GM12878 (cell line): ENCODE data around the gene LRRC15. TPM values are rescaled to one million over a fixed set of nuclear protein-coding genes. Genes with fewer than 3 reads are reported as not detected.

Source experiments
- ATAC-seq: fragments of 200-7000 bp; cut with Tn5 transposase; 3 replicates; pipeline ENCODE4 v1.9.1; 2020; ENCODE audit warnings: mild to moderate bottlenecking, moderate library complexity
- BruUV-seq: library from RNA; stranded (reverse); fragments of 400-500 nt; replicated peaks from 2 replicates; lab custom pipeline; 2021; lab: Mats Ljungman, UMichigan
- CTCF ChIA-PET: fragments of 300-600 bp; sonication (Branson Sonifier 250); formaldehyde crosslinking; extraction: SDS; loops from one replicate; lab custom pipeline; 2021; ENCODE audit warnings: inconsistent platforms; lab: Yijun Ruan, JAX
- POLR2A ChIA-PET: fragments of 350-600 bp; formaldehyde crosslinking; extraction: SDS; loops from one replicate; lab custom pipeline; 2021; ENCODE audit warnings: inconsistent platforms; lab: Charles Lee
- RAD21 ChIA-PET: fragments of 300-600 bp; sonication (Branson Sonifier 250); formaldehyde crosslinking; loops from one replicate; lab custom pipeline; 2023; ENCODE audit warnings: antibody characterized with exemption; ENCODE audit not compliant: unreplicated experiment; lab: Charles Lee
- SMC1A ChIA-PET: fragments of 300-600 bp; sonication (Branson Sonifier 250); formaldehyde crosslinking; loops from one replicate; lab custom pipeline; 2023; ENCODE audit not compliant: unreplicated experiment, uncharacterized antibody; lab: Charles Lee
- DNase-seq: peaks from one replicate; pipeline ENCODE4 v3.0.0-alpha.2; 2011; ENCODE audit warnings: low read depth, low spot score
- FAIRE-seq: peaks from 3 replicates; lab custom pipeline; 2011; peaks lifted over from hg19 to GRCh38; lab: Jason Lieb, UNC
- H2AFZ ChIP-seq: 2 replicates; pipeline ENCODE4 v1.6.0; 2011; ENCODE audit warnings: low read depth, low read length, control low read depth; ENCODE audit not compliant: control insufficient read depth
- H3K27ac ChIP-seq: 2 replicates; pipeline ENCODE4 v1.5.1; 2011; ENCODE audit warnings: control low read depth; ENCODE audit not compliant: control insufficient read depth, insufficient read depth
- H3K27me3 ChIP-seq, 2 experiments: replicated peaks in 1 of 2; 2 replicates each; pipeline versions ENCODE4 v1.6.0 to v1.6.1; 2011; ENCODE audit warnings: low read length in 1 of 2; ENCODE audit not compliant: control insufficient read depth in 2 of 2, insufficient read depth in 2 of 2
- H3K36me3 ChIP-seq, 2 experiments: 2 replicates each; pipeline ENCODE4 v1.5.1; 2011; ENCODE audit warnings: low read length in 1 of 2; ENCODE audit not compliant: control insufficient read depth in 2 of 2, insufficient read depth in 2 of 2
- H3K4me1 ChIP-seq: 2 replicates; pipeline ENCODE4 v1.6.1; 2011; ENCODE audit warnings: mild to moderate bottlenecking, low read length, moderate library complexity, mixed read lengths; ENCODE audit not compliant: control insufficient read depth, insufficient read depth
- H3K4me2 ChIP-seq: 2 replicates; pipeline ENCODE4 v1.6.0; 2011; ENCODE audit warnings: control low read depth; ENCODE audit not compliant: control insufficient read depth, insufficient read depth
- H3K4me3 ChIP-seq: fragments of 200-600 bp; sonication (generic); 2 replicates; pipeline ENCODE4 v1.5.1; 2016
- H3K79me2 ChIP-seq: 2 replicates; pipeline ENCODE4 v1.6.0; 2011; ENCODE audit warnings: low read length; ENCODE audit not compliant: control insufficient read depth, insufficient read depth
- H3K9ac ChIP-seq: 2 replicates; pipeline ENCODE4 v1.8.0; 2011; ENCODE audit warnings: low read length, control low read depth, mixed read lengths; ENCODE audit not compliant: control insufficient read depth, insufficient read depth
- H3K9me3 ChIP-seq: replicated peaks from 3 replicates; pipeline ENCODE4 v1.5.1; 2011; ENCODE audit warnings: mild to moderate bottlenecking, low read length; ENCODE audit not compliant: control insufficient read depth, insufficient read depth
- H4K20me1 ChIP-seq: 2 replicates; pipeline ENCODE4 v1.6.0; 2011; ENCODE audit not compliant: control insufficient read depth, insufficient read depth
- CHD4 ChIP-seq: fragments of 200-600 bp; sonication (generic); IDR thresholded peaks from 2 replicates; pipeline ENCODE4 v1.6.1; 2016; ENCODE audit warnings: mild to moderate bottlenecking
- HDAC6 ChIP-seq: fragments of 200-600 bp; sonication (generic); IDR thresholded peaks from one replicate; pipeline ENCODE4 v1.8.0; 2017; ENCODE audit warnings: antibody characterized with exemption; ENCODE audit not compliant: unreplicated experiment
- HDGF ChIP-seq: fragments of 450-650 bp; IDR thresholded peaks from 2 replicates; pipeline ENCODE4 v1.6.1; 2016; ENCODE audit warnings: antibody characterized with exemption
- IKZF2 ChIP-seq, 2 experiments: fragments of 450-650 bp; IDR thresholded peaks; 2 replicates each; pipeline ENCODE4 v1.6.1; 2017; ENCODE audit warnings: mild to moderate bottlenecking in 2 of 2, moderate library complexity in 2 of 2
- NBN ChIP-seq: fragments of 450-650 bp; IDR thresholded peaks from 2 replicates; pipeline ENCODE4 v1.6.1; 2016
- RB1 ChIP-seq: fragments of 450-650 bp; formaldehyde crosslinking; IDR thresholded peaks from 2 replicates; pipeline ENCODE4 v1.6.1; 2017; ENCODE audit warnings: mild to moderate bottlenecking, borderline replicate concordance
- ZNF217 ChIP-seq: fragments of 450-650 bp; IDR thresholded peaks from 2 replicates; pipeline ENCODE4 v1.6.1; 2017; ENCODE audit warnings: antibody characterized with exemption, mild to moderate bottlenecking
- WGBS: methylation state at CpG from one replicate; pipeline ENCODE4 v1.1.6; 2016; ENCODE audit warnings: low lambda C conversion rate; ENCODE audit not compliant: insufficient replicate concordance, insufficient coverage; ENCODE audit errors: missing lambda C conversion rate; 5-methylcytosine and 5-hydroxymethylcytosine counted together
- in situ Hi-C: fragments of 300-500 bp; cut with MboI; formaldehyde crosslinking; loops from 9 replicates; pipeline ENCODE4 v1.14.3; 2018; ENCODE audit warnings: mixed read lengths
- intact Hi-C: fragments of 100-400 bp; cut with micrococcal nuclease; formaldehyde crosslinking; loops from one replicate; pipeline ENCODE4 v1.14.2; 2022; ENCODE audit not compliant: unreplicated experiment
- polyA plus RNA-seq, 11 experiments: library from polyadenylated mRNA; depleted of rRNA in 4 of 11; unstranded in 6 of 11; stranded (reverse) in 5 of 11; fragments of >200 nt; fragmentation: Nextera tagmentation in 4 of 11; fragmentation: Illumina TruSeq in 1 of 11; extraction: Ambion mirVana in 4 of 11; extraction: Trizol in 1 of 11; gene quantifications; 1 replicate in 1 of 11; 2 replicates in 10 of 11; pipeline versions ENCODE4 v1.2.1 to v1.2.3, GENCODE V29; 2011 to 2016; ENCODE audit warnings: inconsistent platforms in 2 of 11, missing spikeins in 2 of 11, low read depth in 1 of 11
- total RNA-seq, 4 experiments: library from RNA; depleted of rRNA in 3 of 4; stranded (reverse); fragments of >200 nt in 3 of 4; fragmentation: Illumina TruSeq in 1 of 4; extraction: Trizol in 1 of 4; gene quantifications; 2 replicates each; pipeline versions ENCODE4 v1.2.1 to v1.2.3, GENCODE V29; 2013 to 2021
- TF ChIP-seq, protein P1 (sequence below): fragments of 450-650 bp; IDR thresholded peaks from 2 replicates; pipeline ENCODE4 v1.6.1; 2016; ENCODE audit warnings: mild to moderate bottlenecking
- TF ChIP-seq, protein P2 (sequence below): fragments of 450-650 bp; IDR thresholded peaks from 2 replicates; pipeline ENCODE4 v1.6.1; 2017; ENCODE audit warnings: mild to moderate bottlenecking
- TF ChIP-seq, protein P3 (sequence below): IDR thresholded peaks from 2 replicates; pipeline ENCODE4 v1.6.1; 2011; ENCODE audit warnings: borderline replicate concordance, low read depth, mild to moderate bottlenecking, moderate library complexity, low read length; ENCODE audit not compliant: insufficient read depth, poor library complexity, severe bottlenecking
- TF ChIP-seq, protein P4 (sequence below): IDR thresholded peaks from 2 replicates; pipeline ENCODE4 v1.6.1; 2011; ENCODE audit warnings: low read depth, mild to moderate bottlenecking, low read length, moderate library complexity, borderline replicate concordance; ENCODE audit errors: extremely low read depth

LRRC15 gene
- total and polyA plus RNA-seq, 10 of the 15 experiments (the other 5 are each of a cell fraction or from before 2014, with no cell fraction given), result not detected

DNA sequence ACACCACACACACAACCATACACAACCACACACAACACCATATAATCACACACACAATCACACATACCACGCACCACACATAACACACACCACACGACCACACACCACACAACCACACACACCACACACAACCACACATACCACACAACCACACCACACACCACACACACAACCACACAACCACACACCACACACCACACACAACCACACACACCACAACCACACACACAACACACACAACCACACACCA lies 42.6 kb downstream of the LRRC15 start (continued):
- TF ChIP-seq, protein P1, sequence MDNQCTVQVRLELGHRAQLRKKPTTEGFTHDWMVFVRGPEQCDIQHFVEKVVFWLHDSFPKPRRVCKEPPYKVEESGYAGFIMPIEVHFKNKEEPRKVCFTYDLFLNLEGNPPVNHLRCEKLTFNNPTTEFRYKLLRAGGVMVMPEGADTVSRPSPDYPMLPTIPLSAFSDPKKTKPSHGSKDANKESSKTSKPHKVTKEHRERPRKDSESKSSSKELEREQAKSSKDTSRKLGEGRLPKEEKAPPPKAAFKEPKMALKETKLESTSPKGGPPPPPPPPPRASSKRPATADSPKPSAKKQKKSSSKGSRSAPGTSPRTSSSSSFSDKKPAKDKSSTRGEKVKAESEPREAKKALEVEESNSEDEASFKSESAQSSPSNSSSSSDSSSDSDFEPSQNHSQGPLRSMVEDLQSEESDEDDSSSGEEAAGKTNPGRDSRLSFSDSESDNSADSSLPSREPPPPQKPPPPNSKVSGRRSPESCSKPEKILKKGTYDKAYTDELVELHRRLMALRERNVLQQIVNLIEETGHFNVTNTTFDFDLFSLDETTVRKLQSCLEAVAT, result 0 out of 2 replicates have a peak, but pooled peaks have one; percentile 58
- TF ChIP-seq, all 136 proteins: peak for 3

DNA sequence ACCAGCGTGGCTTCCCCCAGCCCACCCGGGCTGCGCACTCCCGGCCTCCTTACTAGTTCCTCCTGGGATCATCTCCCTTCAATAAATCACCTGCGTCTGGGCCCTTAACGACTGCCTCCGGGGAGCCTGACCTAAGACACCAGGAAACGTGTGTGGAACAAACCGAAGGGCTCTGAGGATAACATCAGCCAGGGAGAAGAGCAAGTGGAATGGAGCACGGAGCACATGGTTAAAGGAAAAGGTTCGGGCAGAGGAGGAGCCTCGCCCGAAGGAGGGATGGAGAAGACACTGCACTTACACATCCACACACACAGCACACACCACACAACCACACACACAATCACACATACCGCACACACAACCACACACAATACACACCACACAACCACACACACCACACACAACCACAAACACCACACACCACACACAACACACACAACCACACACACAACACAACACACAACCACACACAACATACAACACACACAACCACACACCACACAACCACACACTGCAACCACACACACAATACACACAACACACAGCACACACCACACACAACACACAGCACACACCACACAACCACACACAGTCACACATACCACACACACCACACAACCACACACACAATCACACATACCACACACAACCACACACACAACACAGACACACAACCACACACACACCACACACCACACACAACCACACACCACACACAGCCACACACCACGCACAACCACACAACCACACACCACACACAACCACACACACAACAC lies 43.2 kb downstream of the LRRC15 start:
- Histone ChIP-seq H4K20me1 (no peaks in the 10 kb centered on the region), H3K9me3 (peaks cover 3% of the 10 kb centered on the region; the same call in 2 of the 3 replicates), H3K4me3 (no peak overlapping the region), H3K36me3 (no peaks in the 10 kb centered on the region), H2AFZ (no peak overlapping the region), H3K27ac (no peak overlapping the region), H3K4me2 (no peak overlapping the region), H3K4me1 (peaks cover 3% of the 10 kb centered on the region; the same call in 1 of the 2 replicates), H3K9ac (no peak overlapping the region), H3K27me3 (no peaks in the 10 kb centered on the region), H3K79me2 (no peaks in the 10 kb centered on the region)
- FAIRE-seq (peak; percentile 85), ATAC-seq (no peak), DNase-seq (no peak)
- TF ChIP-seq NBN, result peak; percentile 31; the same call in 1 of the 2 replicates
- TF ChIP-seq, protein P2, sequence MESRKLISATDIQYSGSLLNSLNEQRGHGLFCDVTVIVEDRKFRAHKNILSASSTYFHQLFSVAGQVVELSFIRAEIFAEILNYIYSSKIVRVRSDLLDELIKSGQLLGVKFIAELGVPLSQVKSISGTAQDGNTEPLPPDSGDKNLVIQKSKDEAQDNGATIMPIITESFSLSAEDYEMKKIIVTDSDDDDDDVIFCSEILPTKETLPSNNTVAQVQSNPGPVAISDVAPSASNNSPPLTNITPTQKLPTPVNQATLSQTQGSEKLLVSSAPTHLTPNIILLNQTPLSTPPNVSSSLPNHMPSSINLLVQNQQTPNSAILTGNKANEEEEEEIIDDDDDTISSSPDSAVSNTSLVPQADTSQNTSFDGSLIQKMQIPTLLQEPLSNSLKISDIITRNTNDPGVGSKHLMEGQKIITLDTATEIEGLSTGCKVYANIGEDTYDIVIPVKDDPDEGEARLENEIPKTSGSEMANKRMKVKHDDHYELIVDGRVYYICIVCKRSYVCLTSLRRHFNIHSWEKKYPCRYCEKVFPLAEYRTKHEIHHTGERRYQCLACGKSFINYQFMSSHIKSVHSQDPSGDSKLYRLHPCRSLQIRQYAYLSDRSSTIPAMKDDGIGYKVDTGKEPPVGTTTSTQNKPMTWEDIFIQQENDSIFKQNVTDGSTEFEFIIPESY, result 0 out of 2 replicates have a peak, but pooled peaks have one; percentile 21
- peak; percentile 59; the same call in 1 of the 2 replicates for TF ChIP-seq HDGF
- TF ChIP-seq, protein P3, sequence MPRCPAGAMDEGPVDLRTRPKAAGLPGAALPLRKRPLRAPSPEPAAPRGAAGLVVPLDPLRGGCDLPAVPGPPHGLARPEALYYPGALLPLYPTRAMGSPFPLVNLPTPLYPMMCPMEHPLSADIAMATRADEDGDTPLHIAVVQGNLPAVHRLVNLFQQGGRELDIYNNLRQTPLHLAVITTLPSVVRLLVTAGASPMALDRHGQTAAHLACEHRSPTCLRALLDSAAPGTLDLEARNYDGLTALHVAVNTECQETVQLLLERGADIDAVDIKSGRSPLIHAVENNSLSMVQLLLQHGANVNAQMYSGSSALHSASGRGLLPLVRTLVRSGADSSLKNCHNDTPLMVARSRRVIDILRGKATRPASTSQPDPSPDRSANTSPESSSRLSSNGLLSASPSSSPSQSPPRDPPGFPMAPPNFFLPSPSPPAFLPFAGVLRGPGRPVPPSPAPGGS, result no peak
- peak; percentile 60 for TF ChIP-seq HDAC6
- no peak for TF ChIP-seq RB1
- TF ChIP-seq IKZF2 (IDR thresholded peaks at IDR 0.05), result peak; percentile 47 to 54; a peak in 3 of 4 replicates
- peak; percentile 52; the same call in 1 of the 2 replicates for TF ChIP-seq ZNF217
- TF ChIP-seq, protein P4, sequence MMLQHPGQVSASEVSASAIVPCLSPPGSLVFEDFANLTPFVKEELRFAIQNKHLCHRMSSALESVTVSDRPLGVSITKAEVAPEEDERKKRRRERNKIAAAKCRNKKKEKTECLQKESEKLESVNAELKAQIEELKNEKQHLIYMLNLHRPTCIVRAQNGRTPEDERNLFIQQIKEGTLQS, result no peak
- TF ChIP-seq CHD4, result peak; percentile 96; the same call in 1 of the 2 replicates
- in situ Hi-C loops, result no loop called here
- ChIA-PET POLR2A (no interaction called here), SMC1A (no interaction called here), CTCF (no interaction called here), RAD21 (no interaction called here)
- WGBS, result 71% methylated on average over 11 of the region's 15 CpGs
- intact Hi-C loops, result no loop called here
- BruUV-seq, result no TSS peak
